ENCODE data around the gene CLCNKA.
A peak's percentile ranks its signal among the peaks of the same experiment; 100 is the strongest.
"Not testable (repeated sequence)": the region's sequence is repeated elsewhere in the genome, so short reads cannot be mapped to it uniquely, and the experiment has no call there.

CLCNKA gene

DNA sequence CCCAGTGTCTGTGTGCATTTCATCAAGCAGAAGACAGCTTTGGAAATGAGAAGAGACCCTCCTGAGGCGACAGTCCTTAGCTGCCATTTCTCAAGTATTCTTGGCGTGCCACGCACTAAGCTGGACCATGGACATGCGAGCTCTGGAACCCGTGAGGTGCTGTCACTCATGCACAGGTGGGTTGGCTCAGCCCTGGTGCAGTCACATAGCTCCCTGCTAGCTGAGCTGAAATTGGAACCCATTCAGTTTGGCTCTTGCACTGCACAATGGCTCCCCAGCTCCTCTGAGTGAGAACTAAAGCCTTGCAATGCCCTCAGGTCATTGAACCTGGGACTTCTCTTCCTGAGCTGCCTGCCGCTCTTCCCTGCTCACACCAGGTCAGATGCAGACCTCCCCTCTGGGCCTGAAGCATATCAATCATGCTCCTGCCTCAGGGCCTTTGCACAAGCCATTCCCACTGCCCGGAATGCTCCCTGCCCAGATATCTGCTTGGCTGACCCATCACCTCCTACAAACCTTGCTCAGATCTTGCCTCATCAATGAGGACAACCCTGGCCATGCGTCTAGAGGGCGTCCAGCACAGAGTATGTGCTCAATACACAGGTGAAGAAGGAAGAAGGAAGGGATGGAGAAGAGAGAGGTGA lies 24.1 kb upstream of the CLCNKA start:
- no peak for DNase-seq (ENCODE audit: low read depth in 2 of 2)

DNA sequence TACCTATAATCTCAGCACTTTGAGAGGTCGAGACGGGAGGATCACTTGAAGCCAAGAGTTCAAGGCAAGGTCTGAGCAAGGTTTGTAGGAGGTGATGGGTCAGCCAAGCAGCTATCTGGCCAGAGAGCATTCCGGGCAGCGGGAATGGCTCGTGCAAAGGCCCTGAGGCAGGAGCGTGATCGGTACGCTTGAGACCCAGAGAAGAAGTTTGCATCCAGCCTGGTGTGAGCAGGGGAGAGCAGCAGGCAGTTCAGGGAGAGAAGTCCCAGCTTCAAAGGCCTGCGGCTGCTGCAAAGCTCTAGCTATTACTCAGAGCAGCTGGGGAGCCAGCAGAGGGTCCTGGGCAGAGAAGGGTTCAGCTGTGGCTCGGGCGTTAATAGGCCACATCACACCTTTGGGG lies 22.9 kb upstream of the CLCNKA start:
- no peak for DNase-seq (ENCODE audit: low read depth in 2 of 2)

DNA sequence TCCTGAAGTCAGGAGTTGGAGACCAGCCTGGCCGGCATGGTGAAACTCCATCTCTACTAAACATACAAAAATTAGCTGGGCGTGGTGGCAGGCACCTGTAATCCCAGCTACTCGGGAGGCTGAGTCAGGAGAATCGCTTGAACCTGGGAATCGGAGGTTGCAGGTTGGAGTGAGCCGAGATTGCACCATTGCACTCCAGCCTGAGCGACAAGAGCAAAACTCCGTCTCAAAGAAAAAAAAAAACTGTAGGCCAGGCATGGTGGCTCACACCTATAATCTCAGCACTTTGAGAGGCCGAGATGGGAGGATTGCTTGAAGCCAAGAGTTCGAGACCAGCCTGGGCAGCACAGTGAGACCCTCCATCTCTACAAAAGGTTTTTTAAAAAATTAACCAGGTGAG lies 20.6 kb upstream of the CLCNKA start:
- DNase-seq (ENCODE audit: low read depth in 2 of 2): not testable (repeated sequence)

DNA sequence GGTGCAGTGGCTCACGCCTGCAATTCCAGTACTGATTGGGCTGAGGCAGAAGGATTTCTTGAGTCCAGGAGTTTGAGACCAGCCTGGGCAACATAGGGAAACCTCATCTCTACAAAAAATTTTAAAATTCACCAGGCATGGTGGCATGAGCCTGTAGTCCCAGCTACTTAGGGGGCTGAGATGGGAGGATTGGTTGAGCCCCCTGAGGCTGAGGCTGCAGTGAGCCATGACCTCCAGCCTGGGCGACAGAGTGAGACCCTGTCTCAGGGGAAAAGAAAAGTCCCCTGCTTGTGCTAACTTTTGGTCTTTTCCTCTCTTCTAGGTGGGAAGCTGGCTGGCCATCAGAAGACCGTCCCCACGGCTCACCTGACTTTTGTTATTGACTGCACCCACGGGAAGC lies 16.2 kb upstream of the CLCNKA start:
- no peak for DNase-seq (ENCODE audit: low read depth in 2 of 2)

DNA sequence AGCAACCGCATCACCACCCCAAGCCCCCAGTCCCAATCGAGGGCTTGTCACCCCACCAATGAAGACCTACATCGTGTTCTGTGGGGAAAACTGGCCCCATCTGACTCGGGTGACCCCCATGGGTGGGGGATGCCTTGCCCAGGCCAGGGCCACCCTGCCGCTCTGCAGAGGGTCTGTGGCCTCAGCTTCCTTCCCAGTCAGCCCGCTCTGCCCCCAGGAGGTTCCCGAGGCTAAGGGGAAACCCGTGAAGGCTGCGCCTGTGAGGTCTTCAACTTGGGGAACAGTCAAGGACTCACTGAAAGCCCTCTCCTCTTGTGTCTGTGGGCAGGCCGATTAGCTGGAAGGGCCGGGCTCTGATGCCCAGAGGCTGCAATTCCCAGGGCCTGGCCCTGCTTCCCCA lies 15.8 kb upstream of the CLCNKA start:
- no peak for DNase-seq (ENCODE audit: low read depth in 2 of 2)

DNA sequence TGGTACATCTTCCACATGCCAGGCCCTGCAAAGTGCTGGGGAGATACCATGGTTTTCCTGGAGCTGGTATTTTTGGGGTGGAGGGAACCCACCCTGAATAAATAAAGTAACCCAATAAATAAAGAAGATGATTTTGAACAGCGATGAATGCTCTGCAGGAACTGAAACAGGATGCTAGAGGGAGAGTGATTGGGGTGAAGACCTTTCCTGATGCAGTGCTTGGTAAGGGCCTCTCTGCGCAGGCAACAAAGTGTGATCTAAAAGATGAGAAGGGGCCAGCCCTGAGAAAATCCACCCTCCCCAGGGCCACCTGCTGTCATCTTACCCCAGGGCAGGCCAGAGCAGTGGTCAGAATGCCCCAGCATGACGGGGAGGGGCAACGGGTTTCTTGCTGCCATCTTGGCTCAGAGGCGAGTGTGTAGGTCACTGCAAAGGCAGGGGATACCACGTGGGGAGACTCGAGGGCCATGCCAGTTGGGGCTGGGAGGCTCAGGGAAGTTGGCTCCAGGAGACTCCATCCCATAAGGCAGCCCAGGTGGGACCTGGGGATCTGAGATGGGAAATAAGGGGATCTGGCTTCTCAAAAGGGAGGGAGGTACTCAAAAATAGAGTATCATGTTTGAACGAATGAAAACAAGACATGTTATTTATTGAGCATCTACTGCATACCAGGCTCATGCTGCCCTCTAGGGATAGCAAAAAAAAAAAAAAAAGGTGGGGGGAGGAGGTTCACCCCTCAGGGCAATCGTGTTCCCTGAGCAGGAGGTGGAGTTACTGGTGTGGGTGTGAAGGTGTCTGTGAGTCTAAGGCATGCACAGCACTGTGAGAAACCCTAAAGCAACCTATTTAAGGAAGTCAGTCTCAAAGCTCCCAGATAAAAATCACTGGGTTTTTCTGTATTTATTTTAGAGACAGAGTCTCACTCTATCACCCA lies 15.0 kb upstream of the CLCNKA start:
- DNase-seq (ENCODE audit: low read depth in 2 of 2): no peak

DNA sequence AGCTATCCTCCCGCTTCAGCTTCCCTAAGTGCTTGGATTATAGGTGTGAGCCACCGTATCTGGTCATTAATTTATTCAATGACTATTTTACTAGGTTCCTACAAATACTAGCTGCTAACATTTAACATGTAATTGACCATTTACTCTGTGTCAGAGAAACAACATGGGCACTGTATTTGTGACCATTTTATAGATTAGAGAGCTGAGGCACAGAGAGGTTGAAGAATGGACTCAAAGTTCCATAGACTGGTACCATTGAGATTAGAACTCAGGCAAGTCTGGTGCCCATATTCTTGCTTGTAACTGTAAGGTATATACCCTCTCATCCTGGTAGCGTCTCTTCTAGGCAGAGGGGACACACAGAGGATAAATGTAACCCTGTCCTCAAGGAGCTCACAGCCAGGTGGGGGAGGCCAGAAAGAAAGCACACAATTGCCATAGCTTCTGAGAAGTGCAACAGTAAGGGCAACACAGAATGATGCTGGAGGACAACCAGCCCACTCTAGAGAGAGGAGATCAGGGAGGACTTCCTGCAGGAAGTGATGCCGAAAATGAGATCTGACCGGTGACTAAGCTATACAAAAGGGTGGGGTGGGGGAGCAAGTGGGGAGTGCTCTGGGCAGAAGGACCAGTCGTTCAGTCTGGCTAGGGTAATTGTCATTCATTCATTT lies 14.0 kb upstream of the CLCNKA start:
- no peak for DNase-seq (ENCODE audit: low read depth in 2 of 2)

DNA sequence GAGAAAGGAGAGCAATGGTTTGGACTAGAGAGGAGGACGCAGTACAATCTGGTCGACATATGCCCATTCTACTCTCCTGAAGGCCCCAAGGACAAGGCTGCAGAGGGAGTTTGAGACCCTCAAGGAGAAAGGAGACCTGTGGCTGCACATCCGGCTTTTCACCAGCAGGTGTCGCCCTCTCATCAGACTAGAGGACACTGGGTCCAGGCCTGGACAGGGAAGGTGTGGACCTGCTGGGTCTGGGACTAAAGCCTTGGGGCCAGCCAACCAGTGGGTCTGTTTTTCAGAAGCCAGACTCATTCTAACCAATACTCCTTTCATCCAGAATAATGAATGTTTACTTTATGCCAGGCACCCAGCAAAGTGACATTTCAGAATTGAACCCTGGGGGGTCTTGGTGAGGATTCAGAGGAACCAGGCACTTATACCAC lies 12.8 kb upstream of the CLCNKA start:
- DNase-seq (ENCODE audit: low read depth in 2 of 2): peak; percentile 51 to 57

DNA sequence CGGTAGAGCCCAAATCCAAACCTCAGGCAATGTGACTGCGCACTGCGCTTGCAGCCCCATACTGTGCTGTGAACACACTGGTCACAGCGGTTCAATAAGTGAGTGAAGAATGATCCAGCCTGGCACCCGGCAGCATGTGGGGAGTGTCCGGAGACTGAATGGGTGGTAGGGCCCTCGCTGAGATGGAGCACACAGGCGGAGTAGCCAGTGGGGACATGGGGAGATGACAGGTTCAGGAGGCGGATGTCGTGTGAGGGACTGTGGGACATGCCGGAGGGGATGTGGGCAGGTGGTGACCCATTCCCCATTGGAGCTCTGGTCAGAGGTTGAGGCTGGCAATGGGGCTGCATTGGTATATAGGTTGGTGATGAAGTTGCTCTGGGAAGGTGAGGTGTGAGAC lies 12.2 kb upstream of the CLCNKA start:
- DNase-seq (ENCODE audit: low read depth in 2 of 2): no peak

DNA sequence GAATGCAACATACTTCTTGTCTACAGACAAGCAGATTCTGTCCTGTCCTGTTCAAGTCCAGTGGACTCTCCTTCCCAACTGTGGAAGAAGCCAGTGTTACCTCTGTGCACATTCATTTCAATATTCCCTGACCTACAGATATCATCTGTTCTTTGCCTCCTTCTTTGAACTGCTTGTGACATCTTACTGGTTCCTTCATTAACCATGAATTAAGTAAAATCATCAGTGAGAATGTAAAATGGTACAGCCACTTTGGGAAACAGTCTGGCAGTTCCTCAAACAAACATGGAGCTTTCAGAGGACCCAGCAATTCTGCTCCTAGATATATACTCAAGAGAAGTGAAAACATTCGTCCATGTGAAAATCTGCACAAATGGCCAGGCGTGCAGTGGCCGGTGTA lies 11.0 kb upstream of the CLCNKA start:
- DNase-seq (ENCODE audit: low read depth in 2 of 2): no peak

DNA sequence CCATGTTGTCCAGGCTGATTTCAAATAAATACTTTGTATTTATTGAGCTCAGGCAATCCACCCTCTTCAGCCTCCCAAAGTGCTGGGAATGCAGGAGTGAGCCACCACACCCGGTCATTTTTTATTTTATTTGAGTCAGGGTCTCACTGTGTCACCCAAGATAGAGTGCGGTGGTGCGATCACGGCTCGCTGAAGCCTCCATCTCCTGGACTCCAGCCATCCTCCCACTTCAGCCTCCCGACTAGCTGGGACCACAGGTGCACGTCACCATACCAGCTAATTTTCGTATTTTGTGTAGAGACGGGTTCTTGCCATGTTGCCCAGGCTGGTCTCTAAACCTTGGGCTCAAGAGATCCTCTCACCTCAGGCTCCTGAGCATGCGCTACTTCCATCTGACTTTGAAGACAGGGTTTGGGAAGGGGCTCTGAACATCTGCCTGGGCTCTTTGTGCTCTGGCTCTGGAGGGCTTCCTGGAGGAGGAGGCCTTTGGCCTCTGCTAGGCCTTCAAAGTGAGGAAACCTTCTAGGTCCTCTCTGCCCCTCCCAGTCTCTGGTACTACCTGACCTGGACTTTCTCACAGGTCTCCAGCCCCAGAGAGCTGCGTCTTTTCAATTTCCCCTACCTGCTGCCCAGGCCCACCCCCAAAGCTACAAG lies 9.8 kb upstream of the CLCNKA start:
- no peak for DNase-seq (ENCODE audit: low read depth in 2 of 2)

DNA sequence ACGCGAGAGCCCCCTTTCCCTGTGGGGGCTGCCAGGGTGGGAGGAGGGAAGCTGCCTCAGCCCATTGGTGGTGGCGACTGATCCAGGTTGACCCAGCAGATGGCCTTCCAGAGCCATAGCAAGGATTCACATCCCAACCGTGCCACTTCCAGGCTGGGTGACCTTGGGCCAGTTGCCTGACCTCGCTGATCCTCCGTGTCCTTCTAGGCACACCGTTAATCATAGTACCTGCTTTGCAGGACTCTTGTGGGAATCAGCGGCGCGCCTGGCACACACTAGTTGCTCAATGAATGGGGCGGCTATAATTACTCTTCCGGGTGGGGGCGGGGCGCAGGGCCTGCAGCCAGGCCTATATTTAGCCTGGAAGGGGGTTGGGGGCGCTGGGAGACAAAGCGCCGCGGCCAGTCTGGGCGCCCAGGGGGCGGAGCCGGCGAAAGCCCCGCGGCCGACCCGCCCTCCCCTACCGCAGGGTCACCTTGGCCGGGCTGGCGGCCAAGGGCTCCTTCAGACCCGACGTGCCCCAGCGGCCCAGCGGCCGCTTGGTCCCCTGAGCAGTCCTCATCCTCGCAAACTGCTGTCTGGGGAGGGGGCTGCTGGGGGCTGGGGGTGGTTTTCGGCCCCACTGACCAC lies 9.1 kb upstream of the CLCNKA start:
- DNase-seq (ENCODE audit: low read depth in 2 of 2): no peak

DNA sequence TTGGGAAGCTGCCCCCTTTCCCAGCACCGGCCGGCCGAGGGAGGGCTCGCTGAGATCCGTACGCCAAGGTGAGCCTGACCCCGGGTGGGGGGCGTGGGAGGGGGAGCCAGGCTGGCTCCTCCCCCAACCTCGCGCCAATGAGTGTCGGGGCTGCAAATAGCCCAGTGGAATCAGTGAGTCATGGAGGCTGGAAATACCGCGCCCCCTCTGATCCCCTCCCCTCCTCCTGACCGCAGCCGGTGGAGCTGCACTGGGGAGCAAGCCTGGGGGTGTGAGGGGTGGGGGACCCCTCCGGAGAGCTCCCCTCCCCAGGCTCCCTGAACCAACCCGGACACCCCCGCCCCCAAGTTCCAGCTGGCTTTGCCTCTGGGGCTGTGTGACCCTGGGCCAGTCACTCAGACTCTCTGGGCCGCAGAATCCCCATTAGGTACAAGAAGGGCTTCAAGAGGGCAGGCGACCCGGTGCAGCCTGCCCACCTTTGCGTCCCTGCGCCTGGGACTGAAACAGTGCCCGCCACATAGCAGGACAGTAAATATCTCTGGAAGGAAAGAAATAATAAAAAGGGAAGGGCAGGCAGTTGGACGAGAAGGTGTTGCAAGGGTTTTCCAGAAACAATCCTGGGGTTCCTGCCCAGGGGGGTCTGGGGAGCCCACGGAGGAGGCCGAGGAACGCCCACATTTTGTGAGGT lies 8.5 kb upstream of the CLCNKA start:
- DNase-seq (ENCODE audit: low read depth in 2 of 2): peak; percentile 30 to 33

DNA sequence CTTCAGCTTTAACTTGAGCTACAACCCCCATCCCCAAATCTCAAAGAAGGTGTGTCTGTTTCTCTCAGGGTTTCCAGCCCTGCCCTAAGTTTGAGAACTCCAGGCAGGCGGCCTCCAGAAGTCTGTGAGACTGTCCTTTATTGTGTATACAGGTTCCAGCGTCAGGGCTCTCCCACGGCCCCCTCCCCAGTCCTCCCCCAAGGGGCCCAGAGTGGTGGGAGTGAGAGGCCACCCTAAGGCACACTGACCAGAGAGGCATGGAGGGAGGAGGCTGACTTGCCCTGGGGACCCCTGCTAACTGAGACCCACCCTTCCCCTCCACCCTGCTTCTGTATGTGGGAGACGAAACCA lies 8.0 kb upstream of the CLCNKA start:
- DNase-seq (ENCODE audit: low read depth in 2 of 2): no peak

DNA sequence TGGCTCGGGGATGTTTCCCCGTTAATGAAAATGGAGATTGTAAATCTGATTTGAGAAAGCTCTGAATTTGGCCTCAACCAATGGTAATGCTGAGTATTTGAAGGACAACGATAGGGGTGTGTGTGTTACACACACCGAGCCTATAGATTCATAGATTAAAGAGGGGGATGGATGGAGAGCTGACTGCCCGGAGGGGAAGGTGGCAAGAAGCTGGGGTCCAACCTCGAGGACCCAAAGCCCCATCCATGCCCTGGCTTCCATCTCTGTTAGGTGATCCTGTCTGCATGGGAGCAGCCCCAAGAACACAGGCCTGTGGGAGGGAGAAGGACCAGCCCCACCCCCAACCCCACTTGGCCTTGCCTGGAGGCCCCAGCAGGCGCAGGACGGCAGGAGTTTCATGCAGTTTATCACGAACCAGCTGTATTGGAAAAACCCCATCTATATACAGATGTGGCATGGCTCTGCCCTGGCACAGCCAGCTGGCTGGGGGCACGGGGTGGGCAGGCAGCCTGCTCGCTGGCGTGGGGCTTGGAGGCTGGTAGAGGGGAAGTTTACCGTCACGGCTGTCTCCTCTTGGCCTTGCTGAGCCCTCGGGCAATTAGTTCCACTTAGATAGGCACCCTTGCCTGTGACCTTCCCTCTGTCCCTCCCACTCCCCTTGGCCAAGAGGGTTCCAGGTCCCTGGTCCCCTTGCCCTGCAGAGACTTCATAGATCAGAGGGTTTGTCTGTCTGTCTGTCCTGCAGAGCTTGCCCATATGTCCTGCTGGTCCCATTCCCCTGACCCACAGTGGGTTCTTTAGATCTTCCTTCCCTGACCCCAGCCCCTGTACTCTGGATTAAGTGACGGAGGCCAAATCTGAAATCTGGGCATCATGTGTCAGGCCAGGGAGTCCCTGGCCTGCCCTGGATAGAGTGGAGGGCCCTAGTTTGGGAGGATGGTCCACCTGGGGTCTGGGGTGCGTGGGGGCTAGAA lies 7.0 kb upstream of the CLCNKA start:
- DNase-seq (ENCODE audit: low read depth in 2 of 2): no peak

DNA sequence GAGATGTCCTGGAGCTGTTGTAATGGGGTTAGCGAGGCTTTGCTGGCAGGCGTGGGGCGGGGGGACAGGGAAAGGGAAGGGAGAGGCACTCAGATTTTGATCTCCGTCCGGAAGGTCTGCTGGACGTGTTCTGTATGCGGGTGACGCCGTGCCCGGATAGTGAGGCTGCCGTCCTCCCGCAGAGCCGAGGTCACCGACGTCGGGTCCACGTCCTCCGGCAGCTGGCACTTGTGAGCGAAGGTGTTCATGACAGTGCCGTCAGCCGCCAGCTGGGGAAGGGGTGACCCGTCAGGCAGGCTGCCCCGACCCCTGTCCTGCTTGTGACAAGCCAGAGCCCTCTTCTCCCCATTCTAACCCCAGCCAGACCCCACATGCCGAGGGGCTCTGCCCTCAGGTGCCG lies 6.3 kb upstream of the CLCNKA start:
- DNase-seq (ENCODE audit: low read depth in 2 of 2): no peak

DNA sequence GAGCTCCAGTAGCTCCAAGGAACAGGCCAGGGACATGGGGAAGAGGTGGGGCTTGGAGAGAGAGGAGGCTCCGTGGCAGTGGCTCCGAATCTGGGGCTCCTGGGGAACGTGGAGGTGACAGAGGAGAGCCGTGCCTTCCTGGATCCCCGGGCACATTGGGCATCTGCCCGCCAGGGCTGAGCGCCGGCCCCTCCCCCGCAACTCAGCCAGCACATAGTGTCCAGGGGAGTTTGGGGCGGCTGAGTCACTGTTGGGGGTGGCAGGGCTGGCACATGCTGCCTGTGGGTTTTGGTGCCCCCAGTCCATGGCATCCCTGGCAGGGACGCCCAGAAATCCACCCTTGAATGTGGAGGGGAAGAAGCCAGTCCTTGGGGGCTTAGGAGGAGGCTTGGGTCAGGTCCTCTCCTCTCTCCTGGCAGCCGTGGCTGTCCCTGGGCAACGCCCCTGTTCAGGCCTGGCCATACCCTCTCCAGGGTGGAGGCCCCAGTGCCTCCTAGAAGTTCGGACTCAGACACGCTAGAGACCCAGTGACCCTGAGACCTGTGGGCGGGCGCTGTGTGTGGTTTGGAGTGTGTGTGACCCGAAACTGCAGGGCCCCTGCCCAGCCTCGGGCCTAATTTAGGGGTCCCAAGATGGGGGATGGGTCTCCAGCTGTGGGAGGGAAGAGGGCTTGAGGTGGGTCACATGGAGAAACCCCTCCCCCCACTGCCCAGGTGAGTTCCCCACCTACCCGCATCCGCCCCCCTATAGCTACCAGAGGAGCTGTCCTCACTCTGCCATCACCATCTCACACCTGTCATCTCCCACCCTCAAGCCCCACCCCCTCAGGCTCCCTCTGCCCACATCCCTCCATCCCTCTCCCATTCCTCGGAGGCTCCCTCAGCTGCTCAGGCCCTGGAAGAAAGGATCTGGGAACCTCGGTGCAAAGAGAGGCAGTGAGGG lies 5.6 kb upstream of the CLCNKA start:
- no peak for DNase-seq (ENCODE audit: low read depth in 2 of 2)

DNA sequence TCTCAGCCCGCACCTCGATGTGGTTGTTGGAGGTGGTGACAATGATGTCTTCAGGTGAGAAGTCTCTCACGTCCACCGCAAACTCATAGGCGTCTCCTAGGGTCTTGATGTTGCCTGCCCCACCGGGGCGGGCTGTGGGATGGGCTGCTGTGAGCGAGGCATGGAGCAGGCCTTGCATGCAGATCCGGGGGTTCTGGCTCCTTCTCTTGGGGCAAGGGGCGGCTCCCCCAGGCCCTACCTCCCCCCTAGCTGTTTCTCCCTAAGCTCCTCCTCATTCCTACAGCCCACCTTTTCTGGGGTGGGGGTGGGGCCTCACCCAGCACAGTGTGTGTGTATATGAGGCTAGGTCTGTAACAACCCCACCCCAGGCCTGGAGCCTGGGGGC lies 4.8 kb upstream of the CLCNKA start:
- DNase-seq (ENCODE audit: low read depth in 2 of 2): no peak
